SK-N-SH (cell line): ENCODE results near the gene PHF21A. TPM values are rescaled to one million over a fixed set of nuclear protein-coding genes. Genes with fewer than 3 reads are reported as not detected.

Source experiments
- CTCF ChIA-PET: fragments of 300-600, 350-600 bp; formaldehyde crosslinking; extraction: SDS; loops from one replicate; lab custom pipeline; 2021; lab: Yijun Ruan, JAX
- POLR2A ChIA-PET: fragments of 350-600 bp; sonication (Branson Sonifier 250); formaldehyde crosslinking; extraction: SDS; loops from one replicate; lab custom pipeline; 2020; ENCODE audit warnings: antibody characterized with exemption, inconsistent platforms; lab: Yijun Ruan, JAX
- DNase-seq: peaks from one replicate; pipeline ENCODE4 v3.0.0; 2012
- H2AFZ ChIP-seq: fragments of 200-600 bp; sonication (generic); 2 replicates; pipeline ENCODE4 v1.8.1; 2016; ENCODE audit warnings: antibody characterized with exemption, mild to moderate bottlenecking, low read depth
- H3F3A ChIP-seq: fragments of 200-600 bp; sonication (generic); replicated peaks from 2 replicates; pipeline ENCODE3; 2016; ENCODE audit warnings: antibody characterized with exemption, mild to moderate bottlenecking; ENCODE audit not compliant: insufficient read depth
- H3K27ac ChIP-seq, 2 experiments: fragments of 200-500 bp in 1 of 2; fragments of 200-600 bp in 1 of 2; sonication (Bioruptor generic) in 1 of 2; sonication (generic), shearing (Covaris generic) in 1 of 2; 2 replicates each; pipeline versions ENCODE4 v1.5.1 to v1.6.1; 2014 to 2016; ENCODE audit warnings: low read depth in 2 of 2, inconsistent platforms in 1 of 2, low read length in 1 of 2, mild to moderate bottlenecking in 1 of 2, mixed read lengths in 1 of 2
- H3K27me3 ChIP-seq: fragments of 200-600 bp; sonication (generic), shearing (Covaris generic); 2 replicates; pipeline ENCODE4 v1.6.1; 2016; ENCODE audit warnings: mixed run types; ENCODE audit not compliant: insufficient read depth
- H3K36me3 ChIP-seq, 2 experiments: fragments of 200-500 bp in 1 of 2; fragments of 200-600 bp in 1 of 2; sonication (Bioruptor generic) in 1 of 2; sonication (generic) in 1 of 2; replicated peaks in 1 of 2; 2 replicates each; pipeline versions ENCODE3 to v1.5.1; 2014 to 2016; ENCODE audit warnings: low read length in 1 of 2, mild to moderate bottlenecking in 1 of 2; ENCODE audit not compliant: insufficient read depth in 2 of 2, control insufficient read depth in 1 of 2
- H3K4me1 ChIP-seq, 2 experiments: fragments of 200-500 bp in 1 of 2; fragments of 200-600 bp in 1 of 2; sonication (Bioruptor generic) in 1 of 2; sonication (generic), shearing (Covaris generic) in 1 of 2; 2 replicates each; pipeline versions ENCODE4 v1.5.1 to v1.6.1; 2014 to 2016; ENCODE audit warnings: low read depth in 1 of 2, low read length in 1 of 2, mixed run types in 1 of 2; ENCODE audit not compliant: insufficient read depth in 2 of 2, control insufficient read depth in 1 of 2
- H3K4me2 ChIP-seq: fragments of 200-600 bp; sonication (generic), shearing (Covaris generic); 2 replicates; pipeline ENCODE4 v1.6.1; 2017; ENCODE audit warnings: mixed run types
- H3K4me3 ChIP-seq, 2 experiments: fragments of 200-500 bp in 1 of 2; fragments of 200-600 bp in 1 of 2; sonication (Bioruptor generic) in 1 of 2; sonication (generic), shearing (Covaris generic) in 1 of 2; 2 replicates each; pipeline versions ENCODE4 v1.5.1 to v1.8.1; 2014 to 2016; ENCODE audit warnings: low read depth in 2 of 2, inconsistent platforms in 1 of 2, low read length in 1 of 2, mild to moderate bottlenecking in 1 of 2, mixed read lengths in 1 of 2, moderate library complexity in 1 of 2
- H3K79me2 ChIP-seq: fragments of 200-600 bp; sonication (generic); 2 replicates; pipeline ENCODE4 v1.8.1; 2017; ENCODE audit warnings: mild to moderate bottlenecking; ENCODE audit not compliant: insufficient read depth
- H3K9ac ChIP-seq: fragments of 200-600 bp; sonication (generic); 2 replicates; pipeline ENCODE4 v1.6.1; 2017; ENCODE audit warnings: mixed run types
- H3K9me2 ChIP-seq: fragments of 200-600 bp; sonication (generic); 2 replicates; pipeline ENCODE4 v1.6.1; 2017; ENCODE audit warnings: mixed run types
- H3K9me3 ChIP-seq: fragments of 200-600 bp; sonication (generic); 2 replicates; pipeline ENCODE4 v1.6.1; 2017; ENCODE audit warnings: mixed run types, mild to moderate bottlenecking, moderate library complexity
- H4K20me1 ChIP-seq: fragments of 200-600 bp; sonication (generic); 2 replicates; pipeline ENCODE4 v1.6.1; 2017; ENCODE audit warnings: mild to moderate bottlenecking, mixed run types; ENCODE audit not compliant: insufficient read depth
- CHD2 ChIP-seq: fragments of 150-350 bp; IDR thresholded peaks from 2 replicates; pipeline ENCODE4 v1.6.1; 2018; ENCODE audit warnings: low read length; ENCODE audit not compliant: partially characterized antibody
- EP300 ChIP-seq, 2 experiments: IDR thresholded peaks; 2 replicates each; pipeline versions ENCODE4 v1.4.0 to v1.6.1; 2012; ENCODE audit warnings: borderline replicate concordance in 1 of 2, low read depth in 1 of 2, low read length in 1 of 2
- EZH2phosphoT487 ChIP-seq: fragments of 200-600 bp; sonication (generic); IDR thresholded peaks from 2 replicates; pipeline ENCODE4 v1.6.1; 2017; ENCODE audit warnings: low read depth, mixed run types, mild to moderate bottlenecking, antibody characterized with exemption, moderate library complexity, borderline replicate concordance
- JUND ChIP-seq: IDR thresholded peaks from 2 replicates; pipeline ENCODE4 v1.4.0; 2012
- MXI1 ChIP-seq: IDR thresholded peaks from 2 replicates; pipeline ENCODE4 v1.6.1; 2012; ENCODE audit warnings: mild to moderate bottlenecking, low read depth, low read length, improper control_type of control experiment
- NFIC ChIP-seq: IDR thresholded peaks from 2 replicates; pipeline ENCODE4 v1.4.0; 2012; ENCODE audit warnings: borderline replicate concordance
- RCOR1 ChIP-seq: fragments of 150-350 bp; IDR thresholded peaks from 2 replicates; pipeline ENCODE4 v1.6.1; 2017; ENCODE audit warnings: antibody characterized with exemption, low read length
- RFX5 ChIP-seq: IDR thresholded peaks from 2 replicates; pipeline ENCODE4 v1.6.1; 2012; ENCODE audit warnings: mild to moderate bottlenecking, improper control_type of control experiment, low read length
- SIN3A ChIP-seq: IDR thresholded peaks from 2 replicates; pipeline ENCODE4 v1.6.1; 2012; ENCODE audit warnings: low read depth, mild to moderate bottlenecking, low read length, moderate library complexity, borderline replicate concordance
- SMC3 ChIP-seq: IDR thresholded peaks from 2 replicates; pipeline ENCODE4 v1.6.1; 2012; ENCODE audit warnings: low read depth, low read length, improper control_type of control experiment
- TAF1 ChIP-seq: IDR thresholded peaks from 2 replicates; pipeline ENCODE4 v1.6.1; 2012; ENCODE audit warnings: low read depth, mild to moderate bottlenecking, low read length, moderate library complexity, borderline replicate concordance
- TEAD4 ChIP-seq: IDR thresholded peaks from 2 replicates; pipeline ENCODE4 v1.4.0; 2012; ENCODE audit warnings: mild to moderate bottlenecking, borderline replicate concordance; ENCODE audit not compliant: insufficient read depth
- YY1 ChIP-seq: IDR thresholded peaks from 2 replicates; pipeline ENCODE4 v1.4.0; 2012; ENCODE audit warnings: low read depth, mild to moderate bottlenecking
- WGBS: methylation state at CpG from one replicate; pipeline ENCODE4 v1.1.6; 2017; ENCODE audit warnings: low lambda C conversion rate; 5-methylcytosine and 5-hydroxymethylcytosine counted together
- polyA plus RNA-seq, 3 experiments: library from polyadenylated mRNA; depleted of rRNA; stranded (reverse); fragments of >200 nt; gene quantifications; 2 replicates each; pipeline ENCODE4 v1.2.3, GENCODE V29; 2012
- TF ChIP-seq, protein P1 (sequence below): fragments of 200-600 bp; sonication (generic); IDR thresholded peaks from 2 replicates; pipeline ENCODE4 v1.6.1; 2017; ENCODE audit warnings: antibody characterized with exemption, mild to moderate bottlenecking, moderate library complexity
- TF ChIP-seq, protein P2 (sequence below): IDR thresholded peaks from 2 replicates; pipeline ENCODE4 v1.6.1; 2012; ENCODE audit warnings: mild to moderate bottlenecking, low read depth, low read length, moderate library complexity
- TF ChIP-seq, protein P3 (sequence below): IDR thresholded peaks from 2 replicates; pipeline ENCODE4 v1.4.0; 2012; ENCODE audit warnings: low read depth
- TF ChIP-seq, protein P4 (sequence below): IDR thresholded peaks from 2 replicates; pipeline ENCODE4; 2012
- TF ChIP-seq, protein P5 (sequence below): IDR thresholded peaks from 2 replicates; pipeline ENCODE4 v1.4.0; 2012; ENCODE audit warnings: low read depth, borderline replicate concordance

PHF21A gene
- polyA plus RNA-seq, 1 of the 3 experiments (the other 2 are of a cell fraction): 18.8 TPM

DNA sequence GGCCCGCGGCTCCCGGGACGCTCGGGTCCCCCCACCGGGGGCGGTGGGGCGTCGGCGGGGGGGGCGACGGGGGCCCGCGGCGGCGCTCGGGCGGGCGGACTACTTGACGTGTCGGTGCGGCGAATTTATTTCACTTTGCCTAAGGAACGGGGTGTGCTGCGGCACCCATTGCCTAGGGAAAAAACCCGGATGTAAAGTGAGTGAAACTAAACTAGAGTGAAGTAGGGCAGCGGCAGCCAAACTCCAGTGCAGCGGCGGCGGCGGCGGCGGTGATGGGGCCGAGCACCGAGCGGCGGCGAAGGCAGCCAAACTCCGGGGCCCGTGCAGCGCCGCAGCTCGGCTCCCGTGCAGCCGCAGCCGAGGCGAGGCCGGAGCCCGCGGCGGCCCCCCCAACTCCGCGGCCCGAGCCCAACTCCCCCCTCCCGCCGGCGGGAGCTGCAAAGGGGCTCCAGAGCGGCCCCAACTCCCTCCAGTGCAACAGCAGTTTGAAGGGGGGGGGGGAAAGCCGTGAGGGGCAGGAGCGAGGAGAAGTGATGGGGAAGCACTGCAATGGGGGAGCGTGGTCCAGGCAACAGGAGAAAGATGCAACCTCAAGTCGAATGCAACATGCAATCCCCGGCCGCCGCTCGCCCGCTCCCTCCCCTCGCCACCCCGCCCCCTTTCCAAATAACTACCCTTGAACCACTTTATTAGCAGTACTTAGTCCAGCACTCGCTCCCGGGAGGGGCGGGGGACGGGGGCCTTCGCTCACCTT lies 647 bp upstream of the PHF21A start (continued):
- TF ChIP-seq, protein P1, sequence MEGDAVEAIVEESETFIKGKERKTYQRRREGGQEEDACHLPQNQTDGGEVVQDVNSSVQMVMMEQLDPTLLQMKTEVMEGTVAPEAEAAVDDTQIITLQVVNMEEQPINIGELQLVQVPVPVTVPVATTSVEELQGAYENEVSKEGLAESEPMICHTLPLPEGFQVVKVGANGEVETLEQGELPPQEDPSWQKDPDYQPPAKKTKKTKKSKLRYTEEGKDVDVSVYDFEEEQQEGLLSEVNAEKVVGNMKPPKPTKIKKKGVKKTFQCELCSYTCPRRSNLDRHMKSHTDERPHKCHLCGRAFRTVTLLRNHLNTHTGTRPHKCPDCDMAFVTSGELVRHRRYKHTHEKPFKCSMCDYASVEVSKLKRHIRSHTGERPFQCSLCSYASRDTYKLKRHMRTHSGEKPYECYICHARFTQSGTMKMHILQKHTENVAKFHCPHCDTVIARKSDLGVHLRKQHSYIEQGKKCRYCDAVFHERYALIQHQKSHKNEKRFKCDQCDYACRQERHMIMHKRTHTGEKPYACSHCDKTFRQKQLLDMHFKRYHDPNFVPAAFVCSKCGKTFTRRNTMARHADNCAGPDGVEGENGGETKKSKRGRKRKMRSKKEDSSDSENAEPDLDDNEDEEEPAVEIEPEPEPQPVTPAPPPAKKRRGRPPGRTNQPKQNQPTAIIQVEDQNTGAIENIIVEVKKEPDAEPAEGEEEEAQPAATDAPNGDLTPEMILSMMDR: no peak
- TF ChIP-seq MXI1 (peak; percentile 57), EP300 (IDR thresholded peaks at IDR 0.05; ENCODE audit: borderline replicate concordance in 1 of 2, low read depth in 1 of 2, low read length in 1 of 2) (no peak), RFX5 (no peak), RCOR1 (peak; percentile 96), CHD2 (peak; percentile 80)
- TF ChIP-seq, protein P2, sequence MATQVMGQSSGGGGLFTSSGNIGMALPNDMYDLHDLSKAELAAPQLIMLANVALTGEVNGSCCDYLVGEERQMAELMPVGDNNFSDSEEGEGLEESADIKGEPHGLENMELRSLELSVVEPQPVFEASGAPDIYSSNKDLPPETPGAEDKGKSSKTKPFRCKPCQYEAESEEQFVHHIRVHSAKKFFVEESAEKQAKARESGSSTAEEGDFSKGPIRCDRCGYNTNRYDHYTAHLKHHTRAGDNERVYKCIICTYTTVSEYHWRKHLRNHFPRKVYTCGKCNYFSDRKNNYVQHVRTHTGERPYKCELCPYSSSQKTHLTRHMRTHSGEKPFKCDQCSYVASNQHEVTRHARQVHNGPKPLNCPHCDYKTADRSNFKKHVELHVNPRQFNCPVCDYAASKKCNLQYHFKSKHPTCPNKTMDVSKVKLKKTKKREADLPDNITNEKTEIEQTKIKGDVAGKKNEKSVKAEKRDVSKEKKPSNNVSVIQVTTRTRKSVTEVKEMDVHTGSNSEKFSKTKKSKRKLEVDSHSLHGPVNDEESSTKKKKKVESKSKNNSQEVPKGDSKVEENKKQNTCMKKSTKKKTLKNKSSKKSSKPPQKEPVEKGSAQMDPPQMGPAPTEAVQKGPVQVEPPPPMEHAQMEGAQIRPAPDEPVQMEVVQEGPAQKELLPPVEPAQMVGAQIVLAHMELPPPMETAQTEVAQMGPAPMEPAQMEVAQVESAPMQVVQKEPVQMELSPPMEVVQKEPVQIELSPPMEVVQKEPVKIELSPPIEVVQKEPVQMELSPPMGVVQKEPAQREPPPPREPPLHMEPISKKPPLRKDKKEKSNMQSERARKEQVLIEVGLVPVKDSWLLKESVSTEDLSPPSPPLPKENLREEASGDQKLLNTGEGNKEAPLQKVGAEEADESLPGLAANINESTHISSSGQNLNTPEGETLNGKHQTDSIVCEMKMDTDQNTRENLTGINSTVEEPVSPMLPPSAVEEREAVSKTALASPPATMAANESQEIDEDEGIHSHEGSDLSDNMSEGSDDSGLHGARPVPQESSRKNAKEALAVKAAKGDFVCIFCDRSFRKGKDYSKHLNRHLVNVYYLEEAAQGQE: no peak

DNA sequence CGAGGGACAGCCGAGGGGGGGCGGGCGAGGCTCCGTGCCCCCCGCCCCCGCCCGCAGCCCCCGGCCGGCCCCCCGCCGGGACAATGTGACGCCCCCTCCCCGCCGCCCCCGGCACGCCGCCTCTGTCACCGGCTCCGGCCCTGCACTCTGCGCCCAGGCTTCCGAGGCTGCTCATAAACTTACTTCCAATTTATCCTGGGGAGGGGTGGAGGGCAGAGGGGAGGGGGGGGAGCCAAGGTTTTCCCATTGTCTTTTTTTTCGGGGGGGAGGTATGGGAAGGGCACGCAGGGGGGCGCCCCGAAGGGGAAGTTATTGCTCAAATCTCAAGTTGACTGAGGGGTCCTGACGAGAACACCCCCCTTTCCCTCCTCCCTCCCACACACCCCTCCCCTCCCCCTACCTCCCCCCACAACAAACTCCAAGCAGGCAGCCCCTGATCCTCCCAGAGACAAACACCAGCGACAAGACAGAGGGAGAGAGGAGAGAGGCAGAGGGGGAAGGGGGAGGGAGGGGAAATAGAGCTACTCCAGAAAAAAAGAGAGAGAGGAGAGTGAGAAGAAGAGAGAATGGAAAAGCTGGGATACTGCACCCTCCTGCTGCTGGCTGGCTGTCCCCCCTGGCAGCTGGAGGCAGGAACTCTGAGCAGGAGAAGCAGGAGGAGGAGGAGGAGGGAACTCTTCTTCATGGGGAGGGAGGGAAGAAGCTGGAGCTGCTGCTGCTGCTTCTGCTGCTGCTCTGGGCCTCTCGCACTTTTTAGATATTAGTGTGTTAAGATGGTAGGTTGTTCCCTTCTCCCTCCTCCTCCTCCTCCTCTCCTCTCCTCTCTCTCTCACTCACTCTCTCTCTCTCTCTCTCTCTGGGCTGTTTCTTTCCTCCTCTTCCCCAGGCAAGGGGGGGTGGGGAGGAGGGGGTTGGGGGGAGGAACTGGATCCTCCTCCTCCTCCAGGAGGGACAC lies 631 bp downstream of the PHF21A start:
- Histone ChIP-seq H3F3A (peaks cover 19% of the 10 kb centered on the region), H3K4me1 (peaks cover 17 to 35% of the 10 kb centered on the region in 2 experiments; a peak in 3 of 4 replicates), H2AFZ (peak overlapping the region; percentile 66), H3K9me3 (no peaks in the 10 kb centered on the region), H4K20me1 (peaks cover 31% of the 10 kb centered on the region; the same call in 1 of the 2 replicates), H3K79me2 (peaks cover 40% of the 10 kb centered on the region), H3K9ac (peak overlapping the region; percentile 75), H3K27me3 (no peaks in the 10 kb centered on the region), H3K27ac (peak overlapping the region; percentile 90 to 98), H3K4me2 (peak overlapping the region; percentile 86), H3K36me3 (no peaks in the 10 kb centered on the region), H3K9me2 (no peaks in the 10 kb centered on the region), H3K4me3 (peak overlapping the region; percentile 69 to 70)
- TF ChIP-seq SIN3A (no peak; the same call in 1 of the 2 replicates), RCOR1 (no peak), TAF1 (0 out of 2 replicates have a peak, but pooled peaks have one; percentile 9), SMC3 (no peak), YY1 (peak; percentile 40; the same call in 1 of the 2 replicates), EZH2phosphoT487 (no peak), TEAD4 (no peak), JUND (no peak), NFIC (no peak), EP300 (IDR thresholded peaks at IDR 0.05; ENCODE audit: borderline replicate concordance in 1 of 2, low read depth in 1 of 2, low read length in 1 of 2) (no peak)
- TF ChIP-seq, protein P3, sequence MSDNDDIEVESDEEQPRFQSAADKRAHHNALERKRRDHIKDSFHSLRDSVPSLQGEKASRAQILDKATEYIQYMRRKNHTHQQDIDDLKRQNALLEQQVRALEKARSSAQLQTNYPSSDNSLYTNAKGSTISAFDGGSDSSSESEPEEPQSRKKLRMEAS: 0 out of 2 replicates have a peak, but pooled peaks have one; percentile 26
- TF ChIP-seq, protein P4, sequence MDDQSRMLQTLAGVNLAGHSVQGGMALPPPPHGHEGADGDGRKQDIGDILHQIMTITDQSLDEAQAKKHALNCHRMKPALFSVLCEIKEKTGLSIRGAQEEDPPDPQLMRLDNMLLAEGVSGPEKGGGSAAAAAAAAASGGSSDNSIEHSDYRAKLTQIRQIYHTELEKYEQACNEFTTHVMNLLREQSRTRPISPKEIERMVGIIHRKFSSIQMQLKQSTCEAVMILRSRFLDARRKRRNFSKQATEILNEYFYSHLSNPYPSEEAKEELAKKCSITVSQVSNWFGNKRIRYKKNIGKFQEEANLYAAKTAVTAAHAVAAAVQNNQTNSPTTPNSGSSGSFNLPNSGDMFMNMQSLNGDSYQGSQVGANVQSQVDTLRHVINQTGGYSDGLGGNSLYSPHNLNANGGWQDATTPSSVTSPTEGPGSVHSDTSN: no peak
- TF ChIP-seq, protein P5, sequence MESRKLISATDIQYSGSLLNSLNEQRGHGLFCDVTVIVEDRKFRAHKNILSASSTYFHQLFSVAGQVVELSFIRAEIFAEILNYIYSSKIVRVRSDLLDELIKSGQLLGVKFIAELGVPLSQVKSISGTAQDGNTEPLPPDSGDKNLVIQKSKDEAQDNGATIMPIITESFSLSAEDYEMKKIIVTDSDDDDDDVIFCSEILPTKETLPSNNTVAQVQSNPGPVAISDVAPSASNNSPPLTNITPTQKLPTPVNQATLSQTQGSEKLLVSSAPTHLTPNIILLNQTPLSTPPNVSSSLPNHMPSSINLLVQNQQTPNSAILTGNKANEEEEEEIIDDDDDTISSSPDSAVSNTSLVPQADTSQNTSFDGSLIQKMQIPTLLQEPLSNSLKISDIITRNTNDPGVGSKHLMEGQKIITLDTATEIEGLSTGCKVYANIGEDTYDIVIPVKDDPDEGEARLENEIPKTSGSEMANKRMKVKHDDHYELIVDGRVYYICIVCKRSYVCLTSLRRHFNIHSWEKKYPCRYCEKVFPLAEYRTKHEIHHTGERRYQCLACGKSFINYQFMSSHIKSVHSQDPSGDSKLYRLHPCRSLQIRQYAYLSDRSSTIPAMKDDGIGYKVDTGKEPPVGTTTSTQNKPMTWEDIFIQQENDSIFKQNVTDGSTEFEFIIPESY: no peak
- peak; percentile 73 for DNase-seq
- POLR2A ChIA-PET: interaction anchor here (0.6 to 1.1 kb wide), 3 partner anchors 15 to 262 kb away, joined by 3 to 6 read pairs (median 5); no protein-coding TSS in a partner anchor
- CTCF ChIA-PET: interaction anchor here (0.9 kb wide), 1 partner anchor 223 kb away, joined by 3 read pairs; no protein-coding TSS in a partner anchor
- 2% methylated on average over 7 of the region's 29 CpGs for WGBS
